Caco-2 (cell line): ENCODE data around the gene TSFM. TPM values are rescaled to one million over a fixed set of nuclear protein-coding genes. Genes with fewer than 3 reads are reported as not detected.

Experiments used
- BruUV-seq: library from RNA; stranded (reverse); fragments of 400-500 nt; replicated peaks from 2 replicates; lab custom pipeline; 2021; lab: Mats Ljungman, UMichigan
- CTCF ChIA-PET: fragments of 300-600 bp; sonication (Branson Sonifier 250); formaldehyde crosslinking; loops from one replicate; lab custom pipeline; 2022; ENCODE audit warnings: antibody characterized with exemption; lab: Charles Lee
- POLR2A ChIA-PET: fragments of 300-600 bp; sonication (Branson Sonifier 250); formaldehyde crosslinking; loops from one replicate; lab custom pipeline; 2022; ENCODE audit warnings: antibody characterized with exemption; lab: Charles Lee
- DNase-seq, 2 experiments: peaks; one replicate each; pipeline versions ENCODE4 v3.0.0 to v3.0.0-alpha.2; 2020 to 2022
- H3K27me3 ChIP-seq: replicated peaks from 2 replicates; pipeline ENCODE4 v1.6.0; 2011; ENCODE audit warnings: low read length; ENCODE audit not compliant: control insufficient read depth, insufficient read depth
- H3K36me3 ChIP-seq: 2 replicates; pipeline ENCODE4 v1.5.1; 2011; ENCODE audit warnings: low read length; ENCODE audit not compliant: control insufficient read depth, insufficient read depth
- H3K4me1 ChIP-seq: fragments of 250-450 bp; sonication (Bioruptor Pico); 2 replicates; pipeline ENCODE4 v1.5.1; 2020; ENCODE audit warnings: mild to moderate bottlenecking
- H3K4me3 ChIP-seq: 2 replicates; pipeline ENCODE4 v1.5.1; 2011; ENCODE audit warnings: low read depth, mild to moderate bottlenecking, control low read depth, low read length
- H3K9me3 ChIP-seq: fragments of 250-450 bp; sonication (Bioruptor Pico); 2 replicates; pipeline ENCODE4 v1.5.1; 2020; ENCODE audit warnings: mild to moderate bottlenecking, moderate library complexity
- H3K27ac Mint-ChIP-seq: one replicate; pipeline ENCODE4 v1.8.0; 2022; ENCODE audit warnings: mixed read lengths; ENCODE audit not compliant: unreplicated experiment
- H3K27me3 Mint-ChIP-seq: one replicate; pipeline ENCODE4 v1.8.0; 2022; ENCODE audit warnings: mixed read lengths; ENCODE audit not compliant: insufficient read depth, unreplicated experiment
- H3K36me3 Mint-ChIP-seq: one replicate; pipeline ENCODE4 v1.8.0; 2022; ENCODE audit warnings: mild to moderate bottlenecking, mixed read lengths; ENCODE audit not compliant: insufficient read depth, unreplicated experiment
- H3K4me1 Mint-ChIP-seq: one replicate; pipeline ENCODE4 v1.8.0; 2022; ENCODE audit warnings: low read depth, mixed read lengths; ENCODE audit not compliant: unreplicated experiment
- H3K4me3 Mint-ChIP-seq: one replicate; pipeline ENCODE4 v1.8.0; 2022; ENCODE audit warnings: mild to moderate bottlenecking, moderate library complexity, mixed read lengths; ENCODE audit not compliant: unreplicated experiment
- H3K9me3 Mint-ChIP-seq: one replicate; pipeline ENCODE4 v1.8.0; 2022; ENCODE audit warnings: mixed read lengths; ENCODE audit not compliant: unreplicated experiment
- intact Hi-C: fragments of 100-400 bp; cut with micrococcal nuclease; formaldehyde crosslinking; loops from one replicate; pipeline ENCODE4 v1.10.0; 2022; ENCODE audit not compliant: unreplicated experiment
- total RNA-seq: library from RNA; stranded (reverse); gene quantifications from 2 replicates; pipeline ENCODE4 v1.2.3, GENCODE V29; 2022
- TF ChIP-seq, protein P1 (sequence below), 2 experiments: fragments of 200-600 bp in 1 of 2; IDR thresholded peaks; 1 replicate in 1 of 2; 2 replicates in 1 of 2; pipeline versions ENCODE4 v1.5.1 to v1.8.0; 2011 to 2022; ENCODE audit warnings: antibody characterized with exemption in 1 of 2, control low read depth in 1 of 2, inconsistent platforms in 1 of 2, low read depth in 1 of 2, low read length in 1 of 2, mild to moderate bottlenecking in 1 of 2, moderate library complexity in 1 of 2; ENCODE audit not compliant: insufficient read depth in 1 of 2, severe bottlenecking in 1 of 2, unreplicated experiment in 1 of 2

TSFM gene
- total RNA-seq, 1 experiment from 2014 or later: 57.5 TPM

GRCh38 chr12:57823908-57824640 lies 41.5 kb downstream of the TSFM start:
- CTCF ChIA-PET: no interaction called here
- no peak for DNase-seq
- no peak overlapping the region for H3K27ac Mint-ChIP-seq
- no TSS peak for BruUV-seq
- POLR2A ChIA-PET: no interaction called here
- Histone ChIP-seq H3K27me3 (no peaks in the 10 kb centered on the region), H3K4me1 (no peaks in the 10 kb centered on the region), H3K4me3 (no peak overlapping the region), H3K36me3 (peaks cover 12% of the 10 kb centered on the region), H3K9me3 (no peaks in the 10 kb centered on the region)
- H3K9me3 Mint-ChIP-seq: no peaks in the 10 kb centered on the region
- H3K27me3 Mint-ChIP-seq: no peaks in the 10 kb centered on the region
- intact Hi-C loops: no loop called here
- H3K4me1 Mint-ChIP-seq: no peaks in the 10 kb centered on the region
- no peak overlapping the region for H3K4me3 Mint-ChIP-seq
- TF ChIP-seq, protein P1, sequence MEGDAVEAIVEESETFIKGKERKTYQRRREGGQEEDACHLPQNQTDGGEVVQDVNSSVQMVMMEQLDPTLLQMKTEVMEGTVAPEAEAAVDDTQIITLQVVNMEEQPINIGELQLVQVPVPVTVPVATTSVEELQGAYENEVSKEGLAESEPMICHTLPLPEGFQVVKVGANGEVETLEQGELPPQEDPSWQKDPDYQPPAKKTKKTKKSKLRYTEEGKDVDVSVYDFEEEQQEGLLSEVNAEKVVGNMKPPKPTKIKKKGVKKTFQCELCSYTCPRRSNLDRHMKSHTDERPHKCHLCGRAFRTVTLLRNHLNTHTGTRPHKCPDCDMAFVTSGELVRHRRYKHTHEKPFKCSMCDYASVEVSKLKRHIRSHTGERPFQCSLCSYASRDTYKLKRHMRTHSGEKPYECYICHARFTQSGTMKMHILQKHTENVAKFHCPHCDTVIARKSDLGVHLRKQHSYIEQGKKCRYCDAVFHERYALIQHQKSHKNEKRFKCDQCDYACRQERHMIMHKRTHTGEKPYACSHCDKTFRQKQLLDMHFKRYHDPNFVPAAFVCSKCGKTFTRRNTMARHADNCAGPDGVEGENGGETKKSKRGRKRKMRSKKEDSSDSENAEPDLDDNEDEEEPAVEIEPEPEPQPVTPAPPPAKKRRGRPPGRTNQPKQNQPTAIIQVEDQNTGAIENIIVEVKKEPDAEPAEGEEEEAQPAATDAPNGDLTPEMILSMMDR (IDR thresholded peaks at IDR 0.05; ENCODE audit: insufficient read depth in 1 of 2, low read depth in 1 of 2, low read length in 1 of 2, severe bottlenecking in 1 of 2, unreplicated experiment in 1 of 2): no peak
- peaks cover 92% of the 10 kb centered on the region for H3K36me3 Mint-ChIP-seq

DNA sequence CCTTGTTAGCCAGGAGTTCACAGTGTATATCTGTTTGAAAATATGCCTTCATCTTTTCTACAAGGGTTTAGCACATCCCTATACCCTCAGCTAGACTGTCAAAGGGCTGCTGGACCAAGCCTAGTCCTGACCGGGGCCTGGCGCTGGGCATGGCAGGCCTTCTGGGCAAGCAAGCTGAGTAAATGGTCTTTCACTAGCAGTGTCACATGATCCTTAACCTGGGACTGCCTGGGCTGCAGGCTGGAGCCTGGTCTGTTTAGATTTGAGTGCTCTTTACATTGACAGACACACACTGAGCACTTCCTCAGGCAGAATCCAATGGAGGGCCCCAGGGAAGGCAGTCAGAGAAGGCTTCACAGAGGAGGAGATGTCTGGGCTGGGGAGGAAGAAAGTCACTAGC lies 42.9 kb downstream of the TSFM start:
- Histone ChIP-seq H3K36me3 (peaks cover 13% of the 10 kb centered on the region), H3K4me1 (no peaks in the 10 kb centered on the region), H3K27me3 (no peaks in the 10 kb centered on the region), H3K9me3 (no peaks in the 10 kb centered on the region), H3K4me3 (no peak overlapping the region)
- BruUV-seq: no TSS peak
- CTCF ChIA-PET: no interaction called here
- TF ChIP-seq, protein P1 (IDR thresholded peaks at IDR 0.05; ENCODE audit: insufficient read depth in 1 of 2, low read depth in 1 of 2, low read length in 1 of 2, severe bottlenecking in 1 of 2, unreplicated experiment in 1 of 2): no peak
- H3K27ac Mint-ChIP-seq: no peak overlapping the region
- H3K9me3 Mint-ChIP-seq: no peaks in the 10 kb centered on the region
- intact Hi-C loops: no loop called here
- H3K4me1 Mint-ChIP-seq: no peaks in the 10 kb centered on the region
- H3K4me3 Mint-ChIP-seq: no peak overlapping the region
- POLR2A ChIA-PET: no interaction called here
- no peaks in the 10 kb centered on the region for H3K27me3 Mint-ChIP-seq
- DNase-seq: no peak
- peaks cover 87% of the 10 kb centered on the region for H3K36me3 Mint-ChIP-seq

DNA sequence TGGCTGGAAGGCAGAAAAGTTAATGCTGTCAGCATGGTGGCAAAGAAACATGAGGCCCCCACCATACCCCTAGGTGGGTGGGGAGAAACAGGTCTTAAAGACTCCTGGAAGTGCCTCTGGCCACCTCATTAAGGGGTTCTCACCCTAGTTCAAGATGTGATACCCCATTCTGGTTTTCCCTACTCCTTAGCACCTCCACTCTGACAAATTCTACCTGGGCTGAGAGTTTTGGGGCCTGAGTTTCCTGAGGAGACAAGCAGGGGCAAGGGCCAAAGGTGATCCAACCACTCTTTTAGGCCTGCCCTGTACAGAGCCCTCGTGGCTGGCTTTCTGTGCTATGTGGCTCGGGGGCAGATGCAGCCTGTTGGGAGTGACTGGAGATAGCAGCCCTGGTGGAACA lies 43.8 kb downstream of the TSFM start:
- H3K36me3 Mint-ChIP-seq: peaks cover 83% of the 10 kb centered on the region
- ChIA-PET CTCF (interaction anchor here (0.5 to 0.7 kb wide), 2 partner anchors 64 to 1746 kb away, joined by 3 read pairs; no protein-coding TSS in a partner anchor), POLR2A (no interaction called here)
- Histone ChIP-seq H3K9me3 (no peaks in the 10 kb centered on the region), H3K4me1 (no peaks in the 10 kb centered on the region), H3K4me3 (no peak overlapping the region), H3K36me3 (peaks cover 13% of the 10 kb centered on the region), H3K27me3 (no peaks in the 10 kb centered on the region)
- H3K27ac Mint-ChIP-seq: no peak overlapping the region
- BruUV-seq: no TSS peak
- no peaks in the 10 kb centered on the region for H3K27me3 Mint-ChIP-seq
- no peak for DNase-seq
- H3K9me3 Mint-ChIP-seq: no peaks in the 10 kb centered on the region
- no peak overlapping the region for H3K4me3 Mint-ChIP-seq
- H3K4me1 Mint-ChIP-seq: peaks cover 2% of the 10 kb centered on the region
- intact Hi-C loops: no loop called here
- TF ChIP-seq, protein P1 (IDR thresholded peaks at IDR 0.05; ENCODE audit: insufficient read depth in 1 of 2, low read depth in 1 of 2, low read length in 1 of 2, severe bottlenecking in 1 of 2, unreplicated experiment in 1 of 2): no peak
